Gastroesophageal sphincter (tissue), 3 donors: ENCODE results near the gene HFE.

Experiments used
- EP300 ChIP-seq: sonication (generic); formaldehyde crosslinking; IDR thresholded peaks from one replicate; pipeline ENCODE4 v1.6.1; 2017; ENCODE audit warnings: antibody characterized with exemption, mild to moderate bottlenecking
- POLR2A ChIP-seq, 2 donors: fragments of 450-650 bp; IDR thresholded peaks; one replicate each; pipeline ENCODE4 v1.6.1; 2017; ENCODE audit warnings: antibody characterized with exemption in 2 of 2, mild to moderate bottlenecking in 2 of 2, moderate library complexity in 1 of 2
- POLR2AphosphoS5 ChIP-seq: sonication (generic); formaldehyde crosslinking; IDR thresholded peaks from one replicate; pipeline ENCODE4 v1.6.1; 2017; ENCODE audit warnings: antibody characterized with exemption
- TF ChIP-seq, protein P1 (sequence below), 4 experiments: fragments of 200-600 bp in 2 of 4; fragments of 450-650 bp in 2 of 4; sonication (generic) in 1 of 4; IDR thresholded peaks; one replicate each; pipeline ENCODE4 v1.5.1; 2017 to 2019; ENCODE audit warnings: antibody characterized with exemption in 4 of 4, mild to moderate bottlenecking in 2 of 4, moderate library complexity in 2 of 4

DNA sequence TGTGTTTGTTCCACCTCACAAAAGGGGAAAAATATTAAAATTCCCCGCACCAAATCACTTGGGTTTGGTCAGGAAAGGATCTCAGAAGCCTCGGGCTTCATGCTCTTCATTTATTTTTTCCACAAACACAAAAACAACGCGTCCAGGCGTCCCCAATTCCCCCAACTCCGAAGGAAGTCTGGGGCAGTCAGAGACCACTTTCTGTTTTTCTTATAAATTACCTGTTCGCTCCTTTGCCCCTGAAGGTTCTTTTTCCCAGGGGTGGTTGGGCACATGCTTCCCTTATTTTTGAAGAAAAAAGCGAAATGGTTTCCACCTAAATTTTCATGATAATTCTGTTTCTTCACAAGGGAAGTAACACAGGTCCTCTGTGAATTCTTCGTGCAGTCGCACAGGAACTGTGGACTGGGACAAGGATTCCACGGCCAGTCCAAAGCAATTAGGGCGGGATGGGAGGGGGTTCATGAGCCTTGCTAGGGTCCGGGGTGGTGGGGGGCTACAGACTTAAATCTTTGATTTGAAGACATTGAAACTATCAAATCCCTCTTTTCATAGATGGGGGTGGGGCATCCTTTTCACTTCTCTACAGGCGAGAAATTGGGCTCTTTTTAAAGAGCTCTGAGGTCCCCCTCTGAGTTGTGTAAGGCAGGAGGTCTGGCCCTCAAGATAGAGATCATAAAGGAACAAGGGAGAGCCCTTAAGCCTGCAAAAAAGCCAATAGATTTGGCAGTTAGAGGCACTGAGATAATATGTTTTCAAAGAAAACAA lies 30.5 kb upstream of the HFE start:
- TF ChIP-seq, protein P1, sequence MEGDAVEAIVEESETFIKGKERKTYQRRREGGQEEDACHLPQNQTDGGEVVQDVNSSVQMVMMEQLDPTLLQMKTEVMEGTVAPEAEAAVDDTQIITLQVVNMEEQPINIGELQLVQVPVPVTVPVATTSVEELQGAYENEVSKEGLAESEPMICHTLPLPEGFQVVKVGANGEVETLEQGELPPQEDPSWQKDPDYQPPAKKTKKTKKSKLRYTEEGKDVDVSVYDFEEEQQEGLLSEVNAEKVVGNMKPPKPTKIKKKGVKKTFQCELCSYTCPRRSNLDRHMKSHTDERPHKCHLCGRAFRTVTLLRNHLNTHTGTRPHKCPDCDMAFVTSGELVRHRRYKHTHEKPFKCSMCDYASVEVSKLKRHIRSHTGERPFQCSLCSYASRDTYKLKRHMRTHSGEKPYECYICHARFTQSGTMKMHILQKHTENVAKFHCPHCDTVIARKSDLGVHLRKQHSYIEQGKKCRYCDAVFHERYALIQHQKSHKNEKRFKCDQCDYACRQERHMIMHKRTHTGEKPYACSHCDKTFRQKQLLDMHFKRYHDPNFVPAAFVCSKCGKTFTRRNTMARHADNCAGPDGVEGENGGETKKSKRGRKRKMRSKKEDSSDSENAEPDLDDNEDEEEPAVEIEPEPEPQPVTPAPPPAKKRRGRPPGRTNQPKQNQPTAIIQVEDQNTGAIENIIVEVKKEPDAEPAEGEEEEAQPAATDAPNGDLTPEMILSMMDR (IDR thresholded peaks at IDR 0.05) = no peak
- TF ChIP-seq POLR2A (IDR thresholded peaks at IDR 0.05) (no peak), EP300 (no peak), POLR2AphosphoS5 (no peak)
